C4-2B (cell line): Measurements from ENCODE around the gene GPC5.

ENCODE experiments used
- H3K27ac ChIP-seq: fragments of 450-650 bp; 2 replicates; pipeline ENCODE4 v1.5.1; 2017
- ZFX ChIP-seq: fragments of 450-650 bp; IDR thresholded peaks from 2 replicates; pipeline ENCODE4 v1.6.1; 2017
- TF ChIP-seq, protein P1 (sequence below): fragments of 450-650 bp; conservative IDR thresholded peaks from 2 replicates; pipeline ENCODE4 v1.5.1; 2017; ENCODE audit warnings: mild to moderate bottlenecking

GPC5 gene

GRCh38 chr13:91609353-91609752 lies 210.9 kb downstream of the GPC5 start:
- H3K27ac ChIP-seq: no peak overlapping the region
- no peak for TF ChIP-seq ZFX
- TF ChIP-seq, protein P1, sequence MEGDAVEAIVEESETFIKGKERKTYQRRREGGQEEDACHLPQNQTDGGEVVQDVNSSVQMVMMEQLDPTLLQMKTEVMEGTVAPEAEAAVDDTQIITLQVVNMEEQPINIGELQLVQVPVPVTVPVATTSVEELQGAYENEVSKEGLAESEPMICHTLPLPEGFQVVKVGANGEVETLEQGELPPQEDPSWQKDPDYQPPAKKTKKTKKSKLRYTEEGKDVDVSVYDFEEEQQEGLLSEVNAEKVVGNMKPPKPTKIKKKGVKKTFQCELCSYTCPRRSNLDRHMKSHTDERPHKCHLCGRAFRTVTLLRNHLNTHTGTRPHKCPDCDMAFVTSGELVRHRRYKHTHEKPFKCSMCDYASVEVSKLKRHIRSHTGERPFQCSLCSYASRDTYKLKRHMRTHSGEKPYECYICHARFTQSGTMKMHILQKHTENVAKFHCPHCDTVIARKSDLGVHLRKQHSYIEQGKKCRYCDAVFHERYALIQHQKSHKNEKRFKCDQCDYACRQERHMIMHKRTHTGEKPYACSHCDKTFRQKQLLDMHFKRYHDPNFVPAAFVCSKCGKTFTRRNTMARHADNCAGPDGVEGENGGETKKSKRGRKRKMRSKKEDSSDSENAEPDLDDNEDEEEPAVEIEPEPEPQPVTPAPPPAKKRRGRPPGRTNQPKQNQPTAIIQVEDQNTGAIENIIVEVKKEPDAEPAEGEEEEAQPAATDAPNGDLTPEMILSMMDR: no peak

DNA sequence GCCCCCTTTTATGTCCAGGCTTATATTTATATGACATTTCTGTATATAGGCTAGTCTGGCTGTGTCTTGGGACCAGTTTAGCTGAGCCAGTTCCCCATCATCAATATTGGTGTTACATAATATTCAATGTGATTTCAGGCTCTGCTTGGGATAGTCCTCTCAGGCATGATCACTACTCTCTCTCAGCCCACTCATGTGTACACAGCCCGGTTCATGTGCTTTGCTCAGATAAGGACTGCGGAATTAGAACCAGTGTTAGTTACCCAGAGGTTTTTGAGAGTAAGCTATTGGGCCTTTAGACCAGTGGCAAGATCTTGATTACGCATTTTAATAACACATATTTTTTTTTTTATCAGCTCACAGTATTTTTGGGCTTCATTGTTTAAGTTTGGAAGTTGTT lies 219.9 kb downstream of the GPC5 start:
- no peak overlapping the region for H3K27ac ChIP-seq
- no peak for TF ChIP-seq ZFX
- TF ChIP-seq, protein P1: no peak

DNA sequence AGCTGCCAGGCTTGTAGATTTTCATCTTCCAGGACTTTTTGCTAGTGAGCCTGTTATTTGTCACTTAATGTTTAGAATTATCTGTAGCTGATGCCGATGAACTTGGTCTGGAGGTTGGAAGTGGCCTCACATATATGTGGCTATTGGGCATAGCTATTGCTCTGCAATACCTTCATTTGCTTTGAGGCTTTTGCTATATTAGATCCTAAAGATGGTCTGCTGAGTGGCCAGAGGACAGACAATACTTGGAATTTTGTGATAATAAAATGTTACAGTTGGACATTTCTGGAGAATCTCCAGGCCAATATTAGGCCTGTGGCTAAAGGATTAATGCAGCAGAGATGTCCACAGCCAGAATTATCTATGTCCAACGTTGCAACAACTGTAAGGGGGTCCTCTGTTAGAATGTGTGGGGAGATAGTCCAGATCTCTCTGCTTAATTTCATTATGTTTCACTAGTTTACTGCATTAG lies 222.3 kb downstream of the GPC5 start:
- TF ChIP-seq, protein P1: no peak
- TF ChIP-seq ZFX: no peak
- no peak overlapping the region for H3K27ac ChIP-seq

- TF ChIP-seq ZFX: no peak
- TF ChIP-seq, protein P1: no peak
- no peak overlapping the region for H3K27ac ChIP-seq
Measured at GRCh38 chr13:91621161-91621560, 222.7 kb downstream of the GPC5 start.

GRCh38 chr13:91621963-91622362 lies 223.5 kb downstream of the GPC5 start:
- no peak overlapping the region for H3K27ac ChIP-seq
- TF ChIP-seq, protein P1: no peak
- no peak for TF ChIP-seq ZFX

GRCh38 chr13:91622778-91623550 lies 224.5 kb downstream of the GPC5 start:
- no peak for TF ChIP-seq ZFX
- TF ChIP-seq, protein P1: no peak

DNA sequence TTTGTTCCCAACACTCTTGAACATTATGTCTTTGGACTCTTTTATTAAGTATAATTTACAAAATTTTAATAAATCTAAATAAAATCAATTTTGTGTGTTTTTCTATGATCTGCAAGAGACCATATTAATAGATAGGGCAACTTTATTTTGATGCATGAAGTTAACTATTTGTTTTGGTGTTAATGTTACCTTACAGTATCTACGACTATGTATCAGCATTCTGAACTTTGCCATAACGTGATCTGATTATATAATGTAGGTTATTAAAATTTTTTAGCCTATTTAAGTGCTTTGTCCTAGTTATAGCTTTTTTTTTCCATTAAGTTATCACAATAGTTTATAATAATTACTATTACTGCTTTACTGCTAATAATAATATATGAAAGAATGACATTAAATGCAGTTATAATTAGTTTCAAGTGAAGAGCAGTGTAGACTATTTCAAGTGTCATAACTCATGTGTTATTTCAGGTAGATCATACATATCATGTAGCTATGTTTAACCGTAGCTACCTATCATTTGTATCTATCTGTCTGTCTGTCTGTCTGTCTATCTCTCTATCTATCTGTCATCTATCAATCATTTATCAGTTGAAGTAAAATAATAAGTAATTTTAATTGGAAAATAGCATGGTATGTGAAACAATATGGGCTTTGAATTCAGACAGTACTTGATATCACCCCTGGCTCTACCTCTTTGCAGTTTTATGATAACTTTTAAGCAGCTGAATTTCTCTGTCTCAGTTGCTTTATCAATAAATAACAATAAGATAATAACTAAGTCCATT lies 229.7 kb downstream of the GPC5 start:
- no peak overlapping the region for H3K27ac ChIP-seq
- TF ChIP-seq ZFX: no peak
- TF ChIP-seq, protein P1: no peak

More at GRCh38 chr13:91622778-91623550, 224.5 kb downstream of the GPC5 start:
- no peak overlapping the region for H3K27ac ChIP-seq
